Measurements from ENCODE around the gene LRRC71. TPM values are rescaled to one million over a fixed set of nuclear protein-coding genes. Genes with fewer than 3 reads are reported as not detected.
"Not testable (repeated sequence)": the region's sequence is repeated elsewhere in the genome, so short reads cannot be mapped to it uniquely, and the experiment has no call there.

The LRRC71 gene
- total and polyA plus RNA-seq, 2 donors (not counting 1 experiment from before 2014, with no cell fraction given): not detected

DNA sequence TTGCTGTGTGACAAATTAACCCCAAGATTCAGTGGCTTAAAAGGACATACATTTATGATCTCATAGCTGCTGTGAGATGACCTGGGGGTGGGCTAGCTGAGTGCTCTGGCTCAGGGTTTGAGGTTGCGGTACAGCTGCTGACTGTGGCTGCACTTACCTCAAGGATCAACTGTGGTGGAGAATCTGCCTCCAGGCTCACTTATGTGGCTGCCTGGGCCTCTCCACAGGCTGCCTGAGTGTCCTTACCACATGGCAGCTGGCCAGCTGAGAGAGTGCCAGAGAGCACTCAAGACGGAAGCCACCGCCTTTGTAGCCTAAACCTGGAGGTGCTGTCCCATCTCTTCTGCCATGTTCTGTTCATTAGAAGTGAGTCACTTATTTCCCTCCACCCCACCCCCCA lies 5.7 kb downstream of the LRRC71 start:
- no peaks in the 10 kb centered on the region for H3K9me3 ChIP-seq (ENCODE audit: control extremely low read depth in 1 of 3, control insufficient read depth in 2 of 3, insufficient read depth in 1 of 3, low read length in 2 of 3)
- no peak overlapping the region for H3K4me3 ChIP-seq (ENCODE audit: control extremely low read depth in 1 of 5, extremely low read depth in 1 of 5, insufficient read depth in 1 of 5, low read depth in 2 of 5, low read length in 4 of 5)
- H3K36me3 ChIP-seq (replicated peaks in 1 of 2; ENCODE audit: control extremely low read depth in 1 of 2, control insufficient read depth in 1 of 2, extremely low read depth in 1 of 2, insufficient read depth in 2 of 2, low read length in 1 of 2): no peaks in the 10 kb centered on the region
- no peak overlapping the region for H3K4me2 ChIP-seq (replicated peaks; ENCODE audit: low read depth, low read length, poor library complexity, severe bottlenecking)
- peaks cover 19% of the 10 kb centered on the region in 2 donors for H3K4me1 ChIP-seq (ENCODE audit: control insufficient read depth in 2 of 2, insufficient read depth in 2 of 2, low read length in 2 of 2)
- intact Hi-C loops (cut with micrococcal nuclease): no loop called here
- H3K27ac ChIP-seq (ENCODE audit: low read length in 2 of 2): no peak overlapping the region
- H3K79me2 ChIP-seq (ENCODE audit: control insufficient read depth, insufficient read depth, low read length): no peaks in the 10 kb centered on the region
- ATAC-seq (ENCODE audit: low read depth) (no peak), DNase-seq (no peak)
- no peak overlapping the region for H2AFZ ChIP-seq (ENCODE audit: insufficient read depth, low read depth, low read length, poor library complexity, severe bottlenecking)
- no peaks in the 10 kb centered on the region for H4K20me1 ChIP-seq (ENCODE audit: control insufficient read depth, insufficient read depth, low read length, poor library complexity, severe bottlenecking)
- WGBS (ENCODE audit: insufficient coverage): 5% methylated on average over 3 of the region's 3 CpGs
- Mint-ChIP-seq H3K9me3 (ENCODE audit: insufficient read depth) (no peaks in the 10 kb centered on the region), H3K4me3 (no peak overlapping the region), H3K4me1 (peaks cover 18% of the 10 kb centered on the region), H3K27ac (no peak overlapping the region), H3K27me3 (peaks cover 78% of the 10 kb centered on the region)
- TF ChIP-seq, protein P1, sequence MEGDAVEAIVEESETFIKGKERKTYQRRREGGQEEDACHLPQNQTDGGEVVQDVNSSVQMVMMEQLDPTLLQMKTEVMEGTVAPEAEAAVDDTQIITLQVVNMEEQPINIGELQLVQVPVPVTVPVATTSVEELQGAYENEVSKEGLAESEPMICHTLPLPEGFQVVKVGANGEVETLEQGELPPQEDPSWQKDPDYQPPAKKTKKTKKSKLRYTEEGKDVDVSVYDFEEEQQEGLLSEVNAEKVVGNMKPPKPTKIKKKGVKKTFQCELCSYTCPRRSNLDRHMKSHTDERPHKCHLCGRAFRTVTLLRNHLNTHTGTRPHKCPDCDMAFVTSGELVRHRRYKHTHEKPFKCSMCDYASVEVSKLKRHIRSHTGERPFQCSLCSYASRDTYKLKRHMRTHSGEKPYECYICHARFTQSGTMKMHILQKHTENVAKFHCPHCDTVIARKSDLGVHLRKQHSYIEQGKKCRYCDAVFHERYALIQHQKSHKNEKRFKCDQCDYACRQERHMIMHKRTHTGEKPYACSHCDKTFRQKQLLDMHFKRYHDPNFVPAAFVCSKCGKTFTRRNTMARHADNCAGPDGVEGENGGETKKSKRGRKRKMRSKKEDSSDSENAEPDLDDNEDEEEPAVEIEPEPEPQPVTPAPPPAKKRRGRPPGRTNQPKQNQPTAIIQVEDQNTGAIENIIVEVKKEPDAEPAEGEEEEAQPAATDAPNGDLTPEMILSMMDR (IDR thresholded peaks at IDR 0.05): no peak
- ChIA-PET CTCF (no interaction called here), POLR2A (no interaction called here)
- peaks cover 0 to 75% (median 37%) of the 10 kb centered on the region in 4 experiments for H3K27me3 ChIP-seq (replicated peaks in 1 of 4; ENCODE audit: control extremely low read depth in 1 of 4, control insufficient read depth in 3 of 4, insufficient read depth in 4 of 4, low read length in 3 of 4)
- H3K9ac ChIP-seq (ENCODE audit: low read length): no peak overlapping the region

DNA sequence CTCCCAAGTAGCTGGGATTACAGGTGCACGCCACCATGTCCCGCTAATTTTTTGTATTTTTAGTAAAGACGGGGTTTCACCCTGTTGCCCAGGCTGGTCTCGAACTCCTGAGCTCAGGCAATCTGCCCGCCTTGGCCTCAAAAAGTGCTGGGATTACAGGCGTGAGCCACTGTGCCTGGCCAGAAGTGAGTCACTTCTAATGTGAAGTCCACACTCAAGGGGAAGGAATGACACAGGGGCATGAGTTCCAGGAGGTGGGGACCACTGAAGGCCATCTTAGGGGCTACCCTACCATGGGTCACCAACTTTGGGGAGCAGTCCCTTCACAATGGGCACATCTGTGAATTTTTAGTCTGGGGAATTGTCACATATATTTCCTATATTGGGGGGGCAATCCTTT lies 6.3 kb downstream of the LRRC71 start:
- intact Hi-C loops (cut with micrococcal nuclease); H4K20me1 ChIP-seq (ENCODE audit: control insufficient read depth, insufficient read depth, low read length, poor library complexity, severe bottlenecking); POLR2A ChIA-PET; H3K9me3 Mint-ChIP-seq (ENCODE audit: insufficient read depth); H3K4me2 ChIP-seq (replicated peaks; ENCODE audit: low read depth, low read length, poor library complexity, severe bottlenecking); H3K9me3 ChIP-seq (ENCODE audit: control extremely low read depth in 1 of 3, control insufficient read depth in 2 of 3, insufficient read depth in 1 of 3, low read length in 2 of 3); H3K9ac ChIP-seq (ENCODE audit: low read length); H3K4me3 ChIP-seq (ENCODE audit: control extremely low read depth in 1 of 5, extremely low read depth in 1 of 5, insufficient read depth in 1 of 5, low read depth in 2 of 5, low read length in 4 of 5); H3K36me3 ChIP-seq (replicated peaks in 1 of 2; ENCODE audit: control extremely low read depth in 1 of 2, control insufficient read depth in 1 of 2, extremely low read depth in 1 of 2, insufficient read depth in 2 of 2, low read length in 1 of 2); H3K79me2 ChIP-seq (ENCODE audit: control insufficient read depth, insufficient read depth, low read length); H3K27ac ChIP-seq (ENCODE audit: low read length in 2 of 2); CTCF ChIA-PET; H2AFZ ChIP-seq (ENCODE audit: insufficient read depth, low read depth, low read length, poor library complexity, severe bottlenecking); H3K4me3 Mint-ChIP-seq; ATAC-seq (ENCODE audit: low read depth); DNase-seq; H3K27ac Mint-ChIP-seq: not testable (repeated sequence)
- 90% methylated on average over 6 of the region's 6 CpGs for WGBS (ENCODE audit: insufficient coverage)
- Mint-ChIP-seq H3K4me1 (peaks cover 18% of the 10 kb centered on the region), H3K27me3 (peaks cover 78% of the 10 kb centered on the region)
- Histone ChIP-seq H3K27me3 (replicated peaks in 1 of 4; ENCODE audit: control extremely low read depth in 1 of 4, control insufficient read depth in 3 of 4, insufficient read depth in 4 of 4, low read length in 3 of 4) (peaks cover 0 to 71% (median 33%) of the 10 kb centered on the region in 4 experiments), H3K4me1 (ENCODE audit: control insufficient read depth in 2 of 2, insufficient read depth in 2 of 2, low read length in 2 of 2) (peaks cover 18 to 19% of the 10 kb centered on the region in 2 donors)
